Brain microvascular endothelial cell (primary cell): ENCODE results near the gene CATSPER4.

Experiments
- DNase-seq: peaks from one replicate; pipeline ENCODE4 v3.0.0-alpha.2; 2020
- H3K27ac ChIP-seq: fragments of 250-450 bp; sonication (Bioruptor Pico); 2 replicates; pipeline ENCODE4 v1.5.1; 2020; ENCODE audit warnings: mild to moderate bottlenecking, moderate library complexity
- H3K27me3 ChIP-seq: fragments of 250-450 bp; sonication (Bioruptor Pico); replicated peaks from 2 replicates; pipeline ENCODE4 v1.5.1; 2020; ENCODE audit warnings: mild to moderate bottlenecking
- H3K36me3 ChIP-seq: fragments of 250-450 bp; sonication (Bioruptor Pico); replicated peaks from 2 replicates; pipeline ENCODE4 v1.5.1; 2020; ENCODE audit warnings: mild to moderate bottlenecking
- H3K4me3 ChIP-seq: 2 replicates; pipeline ENCODE4 v1.5.1; 2011; ENCODE audit warnings: low read depth, mild to moderate bottlenecking, control low read depth, low read length, moderate library complexity
- in situ Hi-C: cut with HindIII; loops from 2 replicates; pipeline ENCODE4 v1.10.0; 2017; ENCODE audit warnings: low sequenced_read_pairs, low pct_ligation_motif_present
- TF ChIP-seq, protein P1 (sequence below): IDR thresholded peaks from 2 replicates; pipeline ENCODE4 v1.5.1; 2011; ENCODE audit warnings: low read depth, mild to moderate bottlenecking, moderate library complexity, low read length, control low read depth, inconsistent platforms; ENCODE audit errors: missing control alignments

Gene CATSPER4

DNA sequence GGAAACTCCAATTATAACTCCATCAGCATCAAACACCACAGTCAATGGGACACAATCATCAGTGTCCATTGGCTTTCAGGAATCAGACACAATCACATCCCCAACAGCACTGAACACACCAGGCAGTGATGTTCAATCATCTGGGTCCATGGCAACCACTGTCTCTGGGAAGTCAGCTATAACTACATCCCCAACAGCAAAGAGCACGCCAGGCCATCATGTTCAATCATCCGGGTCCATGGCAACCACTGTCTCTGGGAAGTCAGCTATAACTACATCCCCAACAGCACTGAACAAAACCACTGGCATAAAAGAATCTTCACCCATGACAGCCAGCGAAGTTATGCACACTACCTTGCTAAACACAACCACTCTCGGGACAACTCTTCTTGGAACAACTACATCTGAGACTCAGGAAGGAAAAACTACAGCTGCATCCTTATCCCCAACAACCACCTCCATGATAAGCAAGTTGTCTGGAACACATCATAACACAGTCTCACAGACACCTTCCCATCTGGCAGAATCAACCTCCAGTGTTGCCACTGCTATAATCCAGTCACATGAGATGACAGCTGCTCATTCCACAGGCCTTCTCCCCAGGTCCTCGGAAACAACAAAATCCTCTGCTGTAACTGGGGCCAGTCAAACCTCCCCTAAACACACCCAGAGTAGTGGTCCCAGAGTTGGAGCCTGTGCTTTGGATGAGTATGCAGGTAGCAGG, 19.9 kb downstream of the CATSPER4 start:
- Histone ChIP-seq H3K27me3 (no peaks in the 10 kb centered on the region), H3K36me3 (no peaks in the 10 kb centered on the region), H3K4me3 (no peak overlapping the region), H3K27ac (no peak overlapping the region)
- in situ Hi-C loops = no loop called here
- no peak for DNase-seq
- TF ChIP-seq, protein P1, sequence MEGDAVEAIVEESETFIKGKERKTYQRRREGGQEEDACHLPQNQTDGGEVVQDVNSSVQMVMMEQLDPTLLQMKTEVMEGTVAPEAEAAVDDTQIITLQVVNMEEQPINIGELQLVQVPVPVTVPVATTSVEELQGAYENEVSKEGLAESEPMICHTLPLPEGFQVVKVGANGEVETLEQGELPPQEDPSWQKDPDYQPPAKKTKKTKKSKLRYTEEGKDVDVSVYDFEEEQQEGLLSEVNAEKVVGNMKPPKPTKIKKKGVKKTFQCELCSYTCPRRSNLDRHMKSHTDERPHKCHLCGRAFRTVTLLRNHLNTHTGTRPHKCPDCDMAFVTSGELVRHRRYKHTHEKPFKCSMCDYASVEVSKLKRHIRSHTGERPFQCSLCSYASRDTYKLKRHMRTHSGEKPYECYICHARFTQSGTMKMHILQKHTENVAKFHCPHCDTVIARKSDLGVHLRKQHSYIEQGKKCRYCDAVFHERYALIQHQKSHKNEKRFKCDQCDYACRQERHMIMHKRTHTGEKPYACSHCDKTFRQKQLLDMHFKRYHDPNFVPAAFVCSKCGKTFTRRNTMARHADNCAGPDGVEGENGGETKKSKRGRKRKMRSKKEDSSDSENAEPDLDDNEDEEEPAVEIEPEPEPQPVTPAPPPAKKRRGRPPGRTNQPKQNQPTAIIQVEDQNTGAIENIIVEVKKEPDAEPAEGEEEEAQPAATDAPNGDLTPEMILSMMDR = no peak

DNA sequence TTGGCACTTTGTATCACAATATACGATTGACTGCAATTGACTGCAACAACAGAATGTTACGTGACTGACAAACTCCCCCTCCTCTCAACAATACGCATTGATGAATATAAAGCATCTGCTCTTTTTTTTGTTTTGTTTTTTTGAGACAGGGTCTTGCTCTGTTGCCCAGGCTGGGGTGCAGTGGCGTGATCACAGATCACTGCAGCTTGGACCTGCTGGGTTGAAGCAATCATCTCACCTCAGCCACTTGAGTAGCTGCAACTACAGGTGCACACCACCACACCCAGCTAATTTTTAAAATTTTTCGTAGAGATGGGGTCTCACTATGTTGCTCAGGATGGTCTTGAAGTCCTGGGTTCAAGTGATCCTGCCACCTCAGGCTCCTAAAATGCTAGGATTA, 22.3 kb downstream of the CATSPER4 start:
- no peak overlapping the region for H3K4me3 ChIP-seq
- H3K27ac ChIP-seq = no peak overlapping the region
- in situ Hi-C loops = no loop called here
- TF ChIP-seq, protein P1 = no peak
- DNase-seq = no peak
- H3K36me3 ChIP-seq = no peaks in the 10 kb centered on the region
- H3K27me3 ChIP-seq = no peaks in the 10 kb centered on the region

DNA sequence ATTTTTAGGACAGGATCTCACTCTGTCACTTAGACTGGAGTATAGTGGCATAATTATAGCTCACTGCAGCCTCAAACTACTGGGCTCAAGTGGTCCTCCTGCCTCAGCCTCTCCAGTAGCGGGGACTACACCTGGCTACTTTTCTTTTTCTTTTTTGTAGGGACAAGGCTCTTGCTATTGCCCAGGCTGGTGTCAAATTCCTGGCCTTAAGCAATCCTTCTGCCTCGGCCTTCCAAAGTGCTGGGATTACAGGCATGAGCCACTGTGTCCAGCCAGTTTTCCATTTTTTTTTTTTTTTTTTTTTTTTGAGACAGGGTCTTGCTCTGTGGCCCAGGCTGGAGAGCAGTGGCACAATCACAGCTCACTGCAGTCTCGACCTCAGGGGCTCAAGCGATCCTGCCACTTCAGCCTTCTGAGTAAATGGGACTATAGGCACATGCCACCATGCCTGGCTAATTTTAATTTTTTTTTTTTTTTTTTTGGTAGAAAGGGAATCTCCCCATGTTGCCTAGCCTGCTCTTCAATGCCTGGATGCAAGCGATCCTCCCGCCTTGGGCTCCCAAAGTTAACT, 23.0 kb downstream of the CATSPER4 start:
- in situ Hi-C loops = no loop called here
- DNase-seq = no peak
- TF ChIP-seq, protein P1 = no peak
- Histone ChIP-seq H3K36me3 (no peaks in the 10 kb centered on the region), H3K27ac (no peak overlapping the region), H3K27me3 (no peaks in the 10 kb centered on the region), H3K4me3 (no peak overlapping the region)

DNA sequence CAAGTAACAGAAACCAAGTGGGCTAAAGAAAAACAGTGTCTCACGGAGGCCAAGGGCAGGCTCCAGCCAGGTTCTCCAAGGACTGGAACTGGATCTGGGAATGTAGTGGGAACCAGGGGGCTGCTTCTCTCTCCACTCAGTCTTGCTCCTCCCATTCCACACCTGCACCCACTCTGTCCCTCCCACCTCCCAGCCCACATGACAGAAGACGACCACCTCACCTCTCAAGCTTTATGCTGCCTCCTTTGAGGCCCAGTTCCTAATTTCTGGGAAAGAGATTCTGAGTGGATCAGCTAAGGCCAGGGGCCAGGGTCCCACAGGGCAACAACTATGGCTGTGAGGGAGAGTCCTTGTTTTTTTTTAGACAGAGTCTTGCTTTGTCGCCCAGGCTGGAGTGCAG, 24.8 kb downstream of the CATSPER4 start:
- H3K27me3 ChIP-seq = no peaks in the 10 kb centered on the region
- H3K36me3 ChIP-seq = no peaks in the 10 kb centered on the region
- DNase-seq = no peak
- no peak overlapping the region for H3K27ac ChIP-seq
- in situ Hi-C loops = no loop called here
- H3K4me3 ChIP-seq = no peak overlapping the region
- TF ChIP-seq, protein P1 = no peak

DNA sequence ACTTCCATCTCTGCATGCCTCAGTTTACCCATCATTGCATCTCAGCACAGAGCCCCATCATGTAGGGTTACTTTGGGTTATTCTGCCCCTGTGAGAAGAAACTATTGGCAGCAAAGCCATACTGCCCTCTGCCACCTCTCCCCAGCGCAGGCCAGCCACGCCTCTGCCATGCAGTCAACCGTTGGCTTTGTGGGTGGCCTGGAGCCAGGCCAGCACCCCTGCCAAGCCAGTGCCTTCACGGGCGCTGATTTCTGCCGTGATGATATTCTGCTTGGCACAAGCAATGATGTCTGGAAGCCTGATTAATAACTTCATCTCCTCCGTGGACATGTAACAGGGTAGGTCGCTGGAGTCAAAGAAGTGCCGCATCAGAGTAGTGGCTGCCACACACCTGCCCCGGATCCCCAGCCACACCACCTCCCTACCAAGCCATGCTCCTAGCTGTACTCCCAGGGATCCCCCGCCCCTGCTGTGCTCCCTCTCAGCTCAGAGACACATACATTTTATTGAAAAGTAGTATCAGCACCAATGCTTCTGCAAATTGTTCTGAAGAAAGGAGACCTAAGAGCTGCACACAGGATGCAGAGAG, 28.6 kb downstream of the CATSPER4 start:
- peaks cover 2% of the 10 kb centered on the region for H3K27me3 ChIP-seq
- no peak overlapping the region for H3K27ac ChIP-seq
- no peak for DNase-seq
- no peaks in the 10 kb centered on the region for H3K36me3 ChIP-seq
- H3K4me3 ChIP-seq = no peak overlapping the region
- TF ChIP-seq, protein P1 = no peak
- in situ Hi-C loops = no loop called here
